Smooth muscle cell (in vitro differentiated cells): ENCODE data around the gene N4BP2L2. TPM values are rescaled to one million over a fixed set of nuclear protein-coding genes. Genes with fewer than 3 reads are reported as not detected.

Source experiments
- DNase-seq: peaks from one replicate; lab custom pipeline; 2025; ENCODE audit not compliant: unreplicated experiment; lab: John Stamatoyannopoulos, UW
- H2AFZ ChIP-seq: fragments of 200-600 bp; sonication (generic); 2 replicates; pipeline ENCODE4 v1.6.0; 2016; ENCODE audit warnings: antibody characterized with exemption, low read depth, mild to moderate bottlenecking
- H3F3A ChIP-seq: fragments of 200-600 bp; sonication (generic); 2 replicates; pipeline ENCODE4 v1.6.0; 2017; ENCODE audit warnings: antibody characterized with exemption, low read depth
- H3K27ac ChIP-seq: fragments of 200-600 bp; sonication (generic); 2 replicates; pipeline ENCODE4 v1.5.1; 2016; ENCODE audit warnings: low read depth, mild to moderate bottlenecking
- H3K27me3 ChIP-seq: fragments of 200-600 bp; sonication (generic); 2 replicates; pipeline ENCODE4 v1.6.1; 2016; ENCODE audit warnings: low read depth, mild to moderate bottlenecking
- H3K36me3 ChIP-seq: fragments of 200-600 bp; sonication (generic); 2 replicates; pipeline ENCODE4 v1.5.1; 2016; ENCODE audit warnings: low read depth
- H3K4me1 ChIP-seq: fragments of 200-600 bp; sonication (generic); 2 replicates; pipeline ENCODE4 v1.5.1; 2016; ENCODE audit warnings: low read depth
- H3K4me2 ChIP-seq: fragments of 200-600 bp; sonication (generic); 2 replicates; pipeline ENCODE4 v1.6.0; 2016; ENCODE audit warnings: mild to moderate bottlenecking
- H3K4me3 ChIP-seq: fragments of 200-600 bp; sonication (generic); 2 replicates; pipeline ENCODE4 v1.5.1; 2016; ENCODE audit warnings: mild to moderate bottlenecking
- H3K79me2 ChIP-seq: fragments of 200-600 bp; sonication (generic); 2 replicates; pipeline ENCODE4 v1.6.0; 2016; ENCODE audit warnings: low read depth, mild to moderate bottlenecking
- H3K9ac ChIP-seq: fragments of 200-600 bp; sonication (generic); 2 replicates; pipeline ENCODE4 v1.6.0; 2016; ENCODE audit warnings: low read depth
- H3K9me3 ChIP-seq: fragments of 200-600 bp; sonication (generic); replicated peaks from 2 replicates; pipeline ENCODE4 v1.5.1; 2016; ENCODE audit warnings: low read depth
- H4K20me1 ChIP-seq: fragments of 200-600 bp; sonication (generic); 2 replicates; pipeline ENCODE4 v1.6.0; 2016; ENCODE audit warnings: low read depth
- CTCF ChIP-seq: fragments of 200-600 bp; sonication (generic); IDR thresholded peaks from 2 replicates; pipeline ENCODE4 v1.5.1; 2017; ENCODE audit warnings: borderline replicate concordance, mild to moderate bottlenecking, antibody characterized with exemption; ENCODE audit not compliant: insufficient read depth, poor library complexity, severe bottlenecking
- WGBS: methylation state at CpG from one replicate; pipeline ENCODE4 v1.1.7; 2016; ENCODE audit warnings: low lambda C conversion rate; 5-methylcytosine and 5-hydroxymethylcytosine counted together
- polyA plus RNA-seq: library from polyadenylated mRNA; unstranded; fragments of >200 nt; fragmentation: Nextera tagmentation; extraction: Ambion mirVana; gene quantifications from 2 replicates; pipeline ENCODE4 v1.2.1, GENCODE V29; 2016
- total RNA-seq: library from RNA; depleted of rRNA; stranded (reverse); fragments of >200 nt; gene quantifications from 2 replicates; pipeline ENCODE4 v1.2.3, GENCODE V29; 2014

The N4BP2L2 gene
- total and polyA plus RNA-seq, 2 experiments from 2014 or later = 51.3 to 96.0 TPM

- Histone ChIP-seq H4K20me1 (no peaks in the 10 kb centered on the region), H3K27ac (no peak overlapping the region), H3K4me2 (no peak overlapping the region), H3K79me2 (no peaks in the 10 kb centered on the region), H3K4me1 (no peaks in the 10 kb centered on the region), H3K27me3 (no peaks in the 10 kb centered on the region), H3K9ac (no peak overlapping the region), H3K36me3 (peaks cover 6% of the 10 kb centered on the region), H3K9me3 (peaks cover 12% of the 10 kb centered on the region), H3F3A (no peaks in the 10 kb centered on the region), H2AFZ (no peak overlapping the region), H3K4me3 (no peak overlapping the region)
- 89% methylated on average over 8 of the region's 8 CpGs for WGBS
- no peak for DNase-seq
- no peak for TF ChIP-seq CTCF
These were observed 83.6 kb downstream of the N4BP2L2 start for GRCh38 chr13:32454886-32455593.

GRCh38 chr13:32453981-32454380 is 84.6 kb downstream of the N4BP2L2 start:
- H3F3A ChIP-seq = no peaks in the 10 kb centered on the region
- H3K4me2 ChIP-seq = no peak overlapping the region
- no peaks in the 10 kb centered on the region for H3K4me1 ChIP-seq
- TF ChIP-seq CTCF = no peak
- no peaks in the 10 kb centered on the region for H3K27me3 ChIP-seq
- no peaks in the 10 kb centered on the region for H4K20me1 ChIP-seq
- no peak overlapping the region for H2AFZ ChIP-seq
- 91% methylated on average over 1 of the region's 1 CpG for WGBS
- H3K27ac ChIP-seq = no peak overlapping the region
- peaks cover 6% of the 10 kb centered on the region for H3K36me3 ChIP-seq
- no peak for DNase-seq
- no peaks in the 10 kb centered on the region for H3K79me2 ChIP-seq
- H3K9ac ChIP-seq = no peak overlapping the region
- peaks cover 12% of the 10 kb centered on the region for H3K9me3 ChIP-seq
- no peak overlapping the region for H3K4me3 ChIP-seq

- Histone ChIP-seq H3K4me3 (no peak overlapping the region), H3K9me3 (no peaks in the 10 kb centered on the region), H3K9ac (no peak overlapping the region), H3K27ac (no peak overlapping the region), H3K27me3 (no peaks in the 10 kb centered on the region), H4K20me1 (no peaks in the 10 kb centered on the region), H3K79me2 (no peaks in the 10 kb centered on the region), H2AFZ (no peak overlapping the region), H3F3A (no peaks in the 10 kb centered on the region), H3K36me3 (no peaks in the 10 kb centered on the region), H3K4me2 (no peak overlapping the region), H3K4me1 (peaks cover 14% of the 10 kb centered on the region)
- TF ChIP-seq CTCF = no peak
- 97% methylated on average over 1 of the region's 1 CpG for WGBS
- no peak for DNase-seq
These were observed 89.6 kb downstream of the N4BP2L2 start for GRCh38 chr13:32448972-32449371.
